IMR-90 (cell line): ENCODE results near the gene FOCAD. TPM values are rescaled to one million over a fixed set of nuclear protein-coding genes. Genes with fewer than 3 reads are reported as not detected.

Source experiments
- ATAC-seq: fragments of 200-7000 bp; cut with Tn5 transposase; 2 replicates; pipeline ENCODE4 v1.9.1; 2020; ENCODE audit warnings: low read depth, mild to moderate bottlenecking, moderate library complexity
- BruUV-seq: library from RNA; stranded (reverse); fragments of 400-500 nt; replicated peaks from 2 replicates; lab custom pipeline; 2021; lab: Mats Ljungman, UMichigan
- CTCF ChIA-PET: fragments of 300-600 bp; formaldehyde crosslinking; extraction: SDS; loops from one replicate; lab custom pipeline; 2021; ENCODE audit warnings: antibody characterized with exemption; lab: Yijun Ruan, JAX
- POLR2A ChIA-PET: fragments of 300-600 bp; sonication (Branson Sonifier 250); formaldehyde crosslinking; loops from one replicate; lab custom pipeline; 2022; ENCODE audit warnings: antibody characterized with exemption; ENCODE audit not compliant: unreplicated experiment; lab: Charles Lee
- DNase-seq: peaks from one replicate; pipeline ENCODE4 v3.0.0; 2013
- H2AFZ ChIP-seq: replicated peaks from 2 replicates; pipeline ENCODE3; 2013; ENCODE audit warnings: low read length, mild to moderate bottlenecking; ENCODE audit not compliant: poor library complexity
- H2AK5ac ChIP-seq: 2 replicates; pipeline ENCODE4 v1.6.1; 2013; ENCODE audit warnings: low read depth, low read length, inconsistent platforms
- H2AK9ac ChIP-seq: replicated peaks from 2 replicates; pipeline ENCODE3; 2013; ENCODE audit warnings: mild to moderate bottlenecking, low read depth, low read length, moderate library complexity; ENCODE audit not compliant: poor library complexity
- H2BK120ac ChIP-seq: 2 replicates; pipeline ENCODE4 v1.6.1; 2013; ENCODE audit warnings: low read depth, low read length, inconsistent platforms
- H2BK15ac ChIP-seq: 3 replicates; pipeline ENCODE4 v1.6.1; 2013; ENCODE audit warnings: low read depth, low read length, inconsistent platforms
- H2BK20ac ChIP-seq: 2 replicates; pipeline ENCODE4 v1.6.1; 2013; ENCODE audit warnings: low read depth, mild to moderate bottlenecking, inconsistent platforms, low read length, moderate library complexity
- H2BK5ac ChIP-seq: 2 replicates; pipeline ENCODE4 v1.6.1; 2013; ENCODE audit warnings: mild to moderate bottlenecking, low read depth, low read length, inconsistent platforms; ENCODE audit not compliant: poor library complexity, severe bottlenecking
- H3K14ac ChIP-seq: replicated peaks from 2 replicates; pipeline ENCODE4 v1.6.1; 2013; ENCODE audit warnings: low read depth, low read length, inconsistent platforms
- H3K18ac ChIP-seq: 2 replicates; pipeline ENCODE4 v1.6.1; 2013; ENCODE audit warnings: low read depth, low read length, control low read depth
- H3K23ac ChIP-seq: 2 replicates; pipeline ENCODE4 v1.6.1; 2013; ENCODE audit warnings: low read depth, low read length, inconsistent platforms
- H3K27ac ChIP-seq: 2 replicates; pipeline ENCODE4 v1.5.1; 2013; ENCODE audit warnings: mild to moderate bottlenecking, control low read depth, low read length; ENCODE audit not compliant: insufficient read depth
- H3K27me3 ChIP-seq: 2 replicates; pipeline ENCODE4 v1.6.1; 2013; ENCODE audit warnings: low read length; ENCODE audit not compliant: control insufficient read depth, insufficient read depth
- H3K36me3 ChIP-seq: 2 replicates; pipeline ENCODE4 v1.6.1; 2013; ENCODE audit warnings: low read length, mixed read lengths; ENCODE audit not compliant: control insufficient read depth, insufficient read depth
- H3K4ac ChIP-seq: 2 replicates; pipeline ENCODE4 v1.6.1; 2013; ENCODE audit warnings: low read depth, low read length, inconsistent platforms
- H3K4me1 ChIP-seq: 2 replicates; pipeline ENCODE4 v1.6.1; 2013; ENCODE audit warnings: low read length, mixed read lengths; ENCODE audit not compliant: control insufficient read depth, insufficient read depth
- H3K4me2 ChIP-seq: 2 replicates; pipeline ENCODE4 v1.6.1; 2013; ENCODE audit warnings: low read depth, mild to moderate bottlenecking, control low read depth, low read length, moderate library complexity
- H3K4me3 ChIP-seq: 2 replicates; pipeline ENCODE4 v1.5.1; 2013; ENCODE audit warnings: low read depth, mild to moderate bottlenecking, control low read depth, low read length, moderate library complexity; ENCODE audit not compliant: insufficient read depth
- H3K56ac ChIP-seq: 2 replicates; pipeline ENCODE4 v1.6.1; 2013; ENCODE audit warnings: low read length, inconsistent platforms; ENCODE audit not compliant: insufficient read depth; ENCODE audit errors: extremely low read depth
- H3K79me1 ChIP-seq, 2 experiments: 2 replicates each; pipeline ENCODE4 v1.6.1; 2013; ENCODE audit warnings: low read length in 2 of 2, inconsistent platforms in 1 of 2, low read depth in 1 of 2
- H3K9ac ChIP-seq: 2 replicates; pipeline ENCODE4 v1.6.1; 2013; ENCODE audit warnings: low read depth, low read length, control low read depth
- H3K9me1 ChIP-seq: 2 replicates; pipeline ENCODE4 v1.6.1; 2013; ENCODE audit warnings: low read length, inconsistent platforms; ENCODE audit not compliant: insufficient read depth
- H3K9me3 ChIP-seq: 2 replicates; pipeline ENCODE4 v1.6.1; 2013; ENCODE audit warnings: low read length; ENCODE audit not compliant: control insufficient read depth, insufficient read depth
- H4K20me1 ChIP-seq: 2 replicates; pipeline ENCODE4 v1.6.1; 2013; ENCODE audit warnings: low read length, inconsistent platforms; ENCODE audit not compliant: insufficient read depth
- H4K5ac ChIP-seq: 2 replicates; pipeline ENCODE4 v1.6.1; 2013; ENCODE audit warnings: mild to moderate bottlenecking, low read depth, low read length, control low read depth
- H4K8ac ChIP-seq, 2 experiments: 2 replicates each; pipeline ENCODE4 v1.6.1; 2013; ENCODE audit warnings: low read depth in 2 of 2, low read length in 2 of 2, control low read depth in 1 of 2, inconsistent platforms in 1 of 2
- H4K91ac ChIP-seq: 2 replicates; pipeline ENCODE4 v1.6.1; 2013; ENCODE audit warnings: low read depth, low read length, inconsistent platforms; ENCODE audit not compliant: insufficient read depth
- BHLHE40 ChIP-seq: fragments of 150-350 bp; IDR thresholded peaks from 2 replicates; pipeline ENCODE4 v1.6.1; 2016; ENCODE audit warnings: mild to moderate bottlenecking, low read depth, low read length
- CEBPB ChIP-seq: IDR thresholded peaks from 2 replicates; pipeline ENCODE4 v1.6.1; 2012; ENCODE audit warnings: low read depth, low read length, improper control_type of control experiment
- CHD1 ChIP-seq: IDR thresholded peaks from 2 replicates; pipeline ENCODE4 v1.6.1; 2012; ENCODE audit warnings: low read depth, low read length, improper control_type of control experiment
- FOS ChIP-seq: fragments of 150-350 bp; IDR thresholded peaks from 2 replicates; pipeline ENCODE4 v1.6.1; 2016; ENCODE audit warnings: low read depth, low read length
- MAFK ChIP-seq: IDR thresholded peaks from 2 replicates; pipeline ENCODE4 v1.6.1; 2012; ENCODE audit warnings: low read depth, low read length, improper control_type of control experiment
- MAZ ChIP-seq: IDR thresholded peaks from 2 replicates; pipeline ENCODE4 v1.6.1; 2012; ENCODE audit warnings: low read depth, mild to moderate bottlenecking, low read length, improper control_type of control experiment, moderate library complexity, borderline replicate concordance
- MXI1 ChIP-seq: IDR thresholded peaks from 2 replicates; pipeline ENCODE4 v1.6.1; 2012; ENCODE audit warnings: low read depth, mild to moderate bottlenecking, low read length, moderate library complexity, borderline replicate concordance
- NFE2L2 ChIP-seq: fragments of 150-350 bp; IDR thresholded peaks from 2 replicates; pipeline ENCODE4 v1.6.1; 2016; ENCODE audit warnings: low read depth, mild to moderate bottlenecking, low read length
- POLR2A ChIP-seq: IDR thresholded peaks from 2 replicates; pipeline ENCODE4 v1.6.1; 2012; ENCODE audit warnings: mild to moderate bottlenecking, low read depth, low read length
- RCOR1 ChIP-seq: IDR thresholded peaks from 2 replicates; pipeline ENCODE4 v1.6.1; 2012; ENCODE audit warnings: mild to moderate bottlenecking, low read length, improper control_type of control experiment; ENCODE audit not compliant: insufficient replicate concordance
- RFX5 ChIP-seq: IDR thresholded peaks from 2 replicates; pipeline ENCODE4 v1.8.0; 2012; ENCODE audit warnings: low read depth, mild to moderate bottlenecking, low read length, moderate library complexity
- SMC3 ChIP-seq: fragments of 150-350 bp; IDR thresholded peaks from 2 replicates; pipeline ENCODE4 v1.6.1; 2016; ENCODE audit warnings: low read depth, mild to moderate bottlenecking, antibody characterized with exemption, low read length, moderate library complexity
- WGBS, 2 experiments: methylation state at CpG; one replicate each; pipeline versions ENCODE4 v1.1.5 to v1.1.7; 2013; ENCODE audit warnings: missing lambda C conversion rate in 2 of 2; ENCODE audit not compliant: insufficient read length in 1 of 2; ENCODE audit errors: extremely low coverage in 2 of 2; 5-methylcytosine and 5-hydroxymethylcytosine counted together
- dilution Hi-C: fragments of 300-500 bp; cut with HindIII; formaldehyde crosslinking; loops from one replicate; pipeline ENCODE4 v1.14.3; 2018; ENCODE audit warnings: low sequenced_read_pairs; ENCODE audit not compliant: unreplicated experiment
- in situ Hi-C: fragments of 300-500 bp; cut with MboI; formaldehyde crosslinking; loops from 3 replicates; pipeline ENCODE4 v1.14.3; 2019; ENCODE audit warnings: low sequenced_read_pairs, inconsistent platforms, mixed read lengths
- intact Hi-C: fragments of 100-400 bp; cut with micrococcal nuclease; formaldehyde crosslinking; loops from 2 replicates; pipeline ENCODE4 v1.10.0; 2022
- polyA plus RNA-seq, 3 experiments: library from polyadenylated mRNA; depleted of rRNA; stranded (reverse); fragments of >200 nt; gene quantifications; 2 replicates each; pipeline ENCODE4 v1.2.3, GENCODE V29; 2012; ENCODE audit warnings: low replicate concordance in 1 of 3
- total RNA-seq: library from RNA; depleted of rRNA; stranded (reverse); fragments of >200 nt; gene quantifications from 2 replicates; pipeline ENCODE4 v1.2.3, GENCODE V29; 2012
- TF ChIP-seq, protein P1 (sequence below): fragments of 150-350 bp; IDR thresholded peaks from 2 replicates; pipeline ENCODE4 v1.6.1; 2016; ENCODE audit warnings: low read depth, mild to moderate bottlenecking, low read length, moderate library complexity, borderline replicate concordance

FOCAD gene
- total and polyA plus RNA-seq, 2 of the 4 experiments (the other 2 are of a cell fraction): 28.8 to 91.2 TPM

DNA sequence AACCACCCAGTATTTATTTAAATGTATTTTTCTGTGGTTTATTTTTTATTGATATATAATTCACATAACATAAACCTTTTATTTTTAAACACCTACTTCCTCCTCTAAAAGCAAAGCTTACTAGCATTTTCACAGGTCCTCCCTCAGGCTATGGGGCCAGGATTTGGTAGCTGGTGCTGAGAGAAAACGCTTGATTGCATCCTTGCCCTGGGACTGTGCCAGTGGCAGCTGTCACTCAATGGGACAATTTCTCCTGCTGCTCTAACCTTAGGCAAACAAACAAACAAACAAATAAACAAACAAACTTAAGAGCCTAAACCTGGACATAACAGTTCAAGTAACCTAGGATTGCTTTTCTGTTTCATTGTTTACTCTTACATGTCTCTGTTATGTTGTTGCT, 102.7 kb downstream of the FOCAD start:
- no peak for DNase-seq
- Histone ChIP-seq H3K9ac (no peak overlapping the region), H3K4me2 (no peak overlapping the region), H2AK9ac (no peak overlapping the region), H3K79me1 (peaks cover 0 to 7% of the 10 kb centered on the region in 2 experiments; a peak in 3 of 4 replicates), H2AFZ (no peak overlapping the region), H2AK5ac (no peak overlapping the region), H3K36me3 (peaks cover 8% of the 10 kb centered on the region; the same call in 1 of the 2 replicates), H4K5ac (no peak overlapping the region), H4K91ac (no peak overlapping the region), H3K56ac (no peak overlapping the region), H2BK20ac (no peak overlapping the region), H3K27me3 (no peaks in the 10 kb centered on the region), H3K14ac (no peak overlapping the region), H2BK5ac (no peak overlapping the region), H3K27ac (no peak overlapping the region), H4K20me1 (no peaks in the 10 kb centered on the region), H3K4me3 (no peak overlapping the region), H3K4me1 (no peaks in the 10 kb centered on the region), H3K23ac (no peak overlapping the region), H3K9me3 (no peaks in the 10 kb centered on the region), H2BK15ac (no peak overlapping the region), H2BK120ac (no peak overlapping the region), H4K8ac (no peak overlapping the region), H3K4ac (no peak overlapping the region), H3K18ac (no peak overlapping the region), H3K9me1 (peaks cover 5% of the 10 kb centered on the region; the same call in 1 of the 2 replicates)
- dilution Hi-C loops (no loop called here), in situ Hi-C loops (no loop called here), intact Hi-C loops (no loop called here)
- TF ChIP-seq NFE2L2 (no peak), MXI1 (no peak), FOS (no peak), CHD1 (no peak), RCOR1 (no peak), MAFK (no peak), POLR2A (no peak), BHLHE40 (no peak), SMC3 (no peak), RFX5 (no peak), CEBPB (no peak), MAZ (no peak)
- TF ChIP-seq, protein P1, sequence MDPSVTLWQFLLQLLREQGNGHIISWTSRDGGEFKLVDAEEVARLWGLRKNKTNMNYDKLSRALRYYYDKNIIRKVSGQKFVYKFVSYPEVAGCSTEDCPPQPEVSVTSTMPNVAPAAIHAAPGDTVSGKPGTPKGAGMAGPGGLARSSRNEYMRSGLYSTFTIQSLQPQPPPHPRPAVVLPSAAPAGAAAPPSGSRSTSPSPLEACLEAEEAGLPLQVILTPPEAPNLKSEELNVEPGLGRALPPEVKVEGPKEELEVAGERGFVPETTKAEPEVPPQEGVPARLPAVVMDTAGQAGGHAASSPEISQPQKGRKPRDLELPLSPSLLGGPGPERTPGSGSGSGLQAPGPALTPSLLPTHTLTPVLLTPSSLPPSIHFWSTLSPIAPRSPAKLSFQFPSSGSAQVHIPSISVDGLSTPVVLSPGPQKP: no peak
- no TSS peak for BruUV-seq
- ATAC-seq: no peak
- CTCF ChIA-PET: no interaction called here
- no CpG with 5 or more reads among the region's 1 CpG for WGBS, 2 experiments
- POLR2A ChIA-PET: no interaction called here
